AG10803 (cell line): ENCODE data around the gene RBKS.
A peak's percentile ranks its signal among the peaks of the same experiment; 100 is the strongest.
"Not testable (repeated sequence)": the region's sequence is repeated elsewhere in the genome, so short reads cannot be mapped to it uniquely, and the experiment has no call there.

ENCODE experiments used
- DNase-seq: peaks from one replicate; pipeline ENCODE4 v3.0.0; 2010; ENCODE audit warnings: low read depth
- H3K4me3 ChIP-seq: 2 replicates; pipeline ENCODE4 v1.5.1; 2011; ENCODE audit warnings: mild to moderate bottlenecking, low read length, control low read depth
- TF ChIP-seq, protein P1 (sequence below): conservative IDR thresholded peaks from 2 replicates; pipeline ENCODE4 v1.5.1; 2011; ENCODE audit warnings: mild to moderate bottlenecking, low read length, control low read depth, inconsistent platforms

Gene RBKS

GRCh38 chr2:27873091-27873490 is 17.1 kb downstream of the RBKS start:
- TF ChIP-seq, protein P1, sequence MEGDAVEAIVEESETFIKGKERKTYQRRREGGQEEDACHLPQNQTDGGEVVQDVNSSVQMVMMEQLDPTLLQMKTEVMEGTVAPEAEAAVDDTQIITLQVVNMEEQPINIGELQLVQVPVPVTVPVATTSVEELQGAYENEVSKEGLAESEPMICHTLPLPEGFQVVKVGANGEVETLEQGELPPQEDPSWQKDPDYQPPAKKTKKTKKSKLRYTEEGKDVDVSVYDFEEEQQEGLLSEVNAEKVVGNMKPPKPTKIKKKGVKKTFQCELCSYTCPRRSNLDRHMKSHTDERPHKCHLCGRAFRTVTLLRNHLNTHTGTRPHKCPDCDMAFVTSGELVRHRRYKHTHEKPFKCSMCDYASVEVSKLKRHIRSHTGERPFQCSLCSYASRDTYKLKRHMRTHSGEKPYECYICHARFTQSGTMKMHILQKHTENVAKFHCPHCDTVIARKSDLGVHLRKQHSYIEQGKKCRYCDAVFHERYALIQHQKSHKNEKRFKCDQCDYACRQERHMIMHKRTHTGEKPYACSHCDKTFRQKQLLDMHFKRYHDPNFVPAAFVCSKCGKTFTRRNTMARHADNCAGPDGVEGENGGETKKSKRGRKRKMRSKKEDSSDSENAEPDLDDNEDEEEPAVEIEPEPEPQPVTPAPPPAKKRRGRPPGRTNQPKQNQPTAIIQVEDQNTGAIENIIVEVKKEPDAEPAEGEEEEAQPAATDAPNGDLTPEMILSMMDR, result no peak
- DNase-seq, result no peak
- H3K4me3 ChIP-seq, result no peak overlapping the region

DNA sequence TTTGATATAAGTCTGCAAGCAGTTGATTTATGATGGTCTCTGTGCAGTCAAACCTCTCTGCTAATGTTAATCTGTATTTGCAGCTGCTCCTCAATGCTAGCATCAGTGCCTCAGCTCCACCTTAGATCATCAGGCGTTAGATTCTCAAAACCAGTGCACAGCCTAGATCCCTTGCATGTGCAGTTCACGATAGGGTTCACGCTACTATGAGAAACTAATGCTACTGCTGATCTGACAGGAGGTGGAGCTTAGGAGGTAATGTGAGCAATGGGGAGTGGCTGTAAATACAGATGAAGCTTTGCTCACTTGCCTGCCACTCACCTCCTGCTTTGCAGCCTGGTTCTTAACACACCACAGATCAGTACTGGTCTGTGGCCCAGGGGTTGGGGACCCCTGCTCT is 18.4 kb downstream of the RBKS start:
- TF ChIP-seq, protein P1, result no peak
- H3K4me3 ChIP-seq, result no peak overlapping the region
- no peak for DNase-seq

- DNase-seq, result peak; percentile 5
- TF ChIP-seq, protein P1, result no peak
- no peak overlapping the region for H3K4me3 ChIP-seq
These were observed 19.5 kb downstream of the RBKS start for GRCh38 chr2:27870724-27871123.

- H3K4me3 ChIP-seq, result no peak overlapping the region
- no peak for DNase-seq
- TF ChIP-seq, protein P1, result no peak
These were observed 20.4 kb downstream of the RBKS start for GRCh38 chr2:27869763-27870162.

DNA sequence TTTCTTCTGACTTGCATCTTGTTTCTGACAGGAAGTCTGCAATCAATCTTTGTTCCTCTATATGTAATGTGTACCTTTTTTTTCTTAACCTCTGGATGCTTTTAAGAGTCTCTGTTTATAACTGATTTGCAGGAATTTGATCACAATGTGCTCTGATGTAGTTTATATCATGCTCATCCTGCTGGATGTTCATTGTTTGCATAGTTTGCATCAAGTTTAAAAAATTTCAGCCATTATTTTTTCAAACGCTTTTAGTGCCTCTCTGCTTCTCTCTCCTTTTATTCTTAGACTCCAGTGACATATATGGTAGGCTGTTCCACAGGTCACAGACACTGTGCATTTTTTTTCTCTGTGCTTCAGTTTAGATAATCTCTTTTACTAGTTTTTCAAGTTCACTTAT is 23.9 kb downstream of the RBKS start:
- TF ChIP-seq, protein P1, result no peak
- H3K4me3 ChIP-seq, result no peak overlapping the region
- DNase-seq, result no peak

DNA sequence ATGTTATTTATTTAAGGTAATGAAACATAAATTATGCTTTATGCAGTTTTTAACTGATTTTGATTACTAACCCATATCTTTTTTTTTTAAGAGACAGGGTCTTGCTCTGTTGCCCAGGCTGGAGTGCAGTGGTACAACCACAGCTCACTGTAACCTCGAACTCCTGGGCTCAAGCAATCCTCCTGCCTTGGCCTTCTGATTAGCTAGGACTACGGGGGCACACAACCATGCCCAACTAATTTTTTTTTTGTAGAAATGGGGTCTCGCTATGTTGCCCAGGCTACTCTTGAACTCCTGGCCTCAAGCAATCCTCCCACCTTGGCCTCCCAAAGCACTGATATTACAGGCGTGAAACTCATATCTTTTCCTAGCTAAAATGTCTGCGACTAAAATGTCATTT is 26.2 kb downstream of the RBKS start:
- DNase-seq, H3K4me3 ChIP-seq: not testable (repeated sequence)

DNA sequence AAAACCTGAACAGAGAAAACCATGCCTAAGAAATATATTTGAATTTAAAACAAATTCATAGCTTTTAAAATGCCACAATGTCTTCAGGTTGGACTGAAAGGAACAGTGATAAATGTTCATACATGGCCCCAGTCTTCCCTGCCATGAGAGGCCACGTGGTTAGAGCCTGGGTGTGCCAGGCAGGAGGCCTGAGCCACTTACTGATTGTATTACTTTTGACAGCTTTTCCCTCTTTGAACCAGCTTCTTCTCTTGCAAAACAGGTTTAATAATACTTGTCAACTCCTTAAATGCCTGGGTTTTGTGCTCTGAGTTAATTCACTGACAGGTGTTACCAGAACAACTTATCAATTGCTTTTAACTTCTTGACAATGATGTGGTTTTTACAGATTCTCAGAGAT is 27.0 kb downstream of the RBKS start:
- TF ChIP-seq, protein P1, result no peak
- no peak for DNase-seq
- no peak overlapping the region for H3K4me3 ChIP-seq

DNA sequence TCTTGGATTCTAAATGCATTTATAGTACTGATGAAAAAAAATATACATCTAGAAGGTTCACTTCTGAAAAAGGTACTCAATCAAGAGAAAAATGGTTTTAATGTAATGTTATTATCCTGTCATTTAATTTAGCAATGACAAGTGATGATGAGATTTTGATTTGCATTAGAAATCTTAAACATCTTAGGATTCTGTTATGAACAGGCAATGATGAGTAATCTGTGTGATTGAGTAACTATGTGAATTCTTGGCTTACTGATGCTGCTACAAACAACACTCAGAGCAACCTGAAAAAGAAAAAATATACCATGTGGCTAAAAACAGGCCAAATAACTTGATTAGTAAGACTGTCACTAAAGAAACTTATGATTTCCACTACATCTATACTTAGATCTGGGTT is 30.1 kb downstream of the RBKS start:
- peak; percentile 84 for DNase-seq
- TF ChIP-seq, protein P1, result no peak

More for the DNA sequence above, 30.1 kb downstream of the RBKS start:
- no peak overlapping the region for H3K4me3 ChIP-seq
